Glutamatergic neuron (in vitro differentiated cells): ENCODE measurements around the gene EPB41L3. TPM values are rescaled to one million over a fixed set of nuclear protein-coding genes. Genes with fewer than 3 reads are reported as not detected.

ENCODE experiments used
- DNase-seq: peaks from one replicate; pipeline ENCODE4 v3.0.0; 2022
- H3K27ac Mint-ChIP-seq: one replicate; pipeline ENCODE4 v1.8.0; 2020; ENCODE audit warnings: mild to moderate bottlenecking, mixed read lengths, inconsistent platforms; ENCODE audit not compliant: unreplicated experiment
- H3K27me3 Mint-ChIP-seq: one replicate; pipeline ENCODE4 v1.8.0; 2020; ENCODE audit warnings: mild to moderate bottlenecking, moderate library complexity, mixed read lengths, inconsistent platforms; ENCODE audit not compliant: unreplicated experiment
- H3K36me3 Mint-ChIP-seq: one replicate; pipeline ENCODE4 v1.8.0; 2020; ENCODE audit warnings: mild to moderate bottlenecking, mixed read lengths, inconsistent platforms; ENCODE audit not compliant: unreplicated experiment
- H3K4me1 Mint-ChIP-seq: one replicate; pipeline ENCODE4 v1.8.0; 2020; ENCODE audit warnings: mild to moderate bottlenecking, low read depth, mixed read lengths, inconsistent platforms; ENCODE audit not compliant: unreplicated experiment
- H3K4me3 Mint-ChIP-seq: one replicate; pipeline ENCODE4 v1.8.0; 2020; ENCODE audit warnings: mild to moderate bottlenecking, mixed read lengths, inconsistent platforms; ENCODE audit not compliant: unreplicated experiment
- H3K9me3 Mint-ChIP-seq: one replicate; pipeline ENCODE4 v1.8.0; 2020; ENCODE audit warnings: mild to moderate bottlenecking, moderate library complexity, mixed read lengths, inconsistent platforms; ENCODE audit not compliant: unreplicated experiment
- CTCF ChIP-seq: fragments of 200-600 bp; sonication (generic); IDR thresholded peaks from one replicate; pipeline ENCODE4 v1.5.0; 2021; ENCODE audit not compliant: partially characterized antibody, unreplicated experiment
- total RNA-seq: library from RNA; stranded (reverse); fragmentation: NEBNext Ultra II Directional; extraction: Animal tissue kit (Norgen Biotek cat#: 25700); gene quantifications from one replicate; pipeline ENCODE4 v1.2.1, GENCODE V29; 2021; ENCODE audit not compliant: unreplicated experiment

The EPB41L3 gene
- total RNA-seq, 1 donor from 2014 or later: 368 TPM

- TF ChIP-seq CTCF: no peak
- Mint-ChIP-seq H3K4me1 (peaks cover 34% of the 10 kb centered on the region), H3K36me3 (no peaks in the 10 kb centered on the region), H3K4me3 (peak overlapping the region; percentile 98), H3K9me3 (peaks cover 16% of the 10 kb centered on the region), H3K27me3 (peaks cover 13% of the 10 kb centered on the region), H3K27ac (no peak overlapping the region)
- peak; percentile 69 for DNase-seq
Measured at GRCh38 chr18:5543036-5543680, 639 bp downstream of the EPB41L3 start.

DNA sequence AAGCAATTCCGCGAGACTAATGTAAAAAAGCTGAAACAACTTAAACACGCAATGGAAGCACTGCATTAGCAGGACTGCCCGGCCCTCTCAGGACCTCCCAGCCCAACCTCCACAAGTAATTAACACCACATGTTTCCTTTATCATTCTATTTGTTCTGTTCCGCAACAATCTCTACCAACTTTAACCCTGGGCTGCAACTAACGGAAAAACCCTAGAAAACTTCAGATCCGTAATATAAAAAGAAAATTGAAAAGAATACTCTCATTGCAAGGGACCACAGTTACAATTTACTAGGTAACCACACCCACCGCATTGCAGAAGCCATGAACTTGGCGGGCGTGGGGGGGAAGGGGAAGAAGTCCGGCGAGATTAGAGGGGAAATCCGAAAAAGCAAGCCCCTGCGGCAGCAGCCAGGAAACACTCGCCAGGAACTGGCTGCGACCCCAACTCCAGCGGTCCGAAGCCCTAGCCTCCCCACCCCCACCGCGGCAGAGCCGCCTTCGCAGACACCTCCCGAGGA lies 1.2 kb downstream of the EPB41L3 start:
- Mint-ChIP-seq H3K27ac (peak overlapping the region; percentile 97), H3K4me1 (peaks cover 37% of the 10 kb centered on the region), H3K36me3 (no peaks in the 10 kb centered on the region), H3K27me3 (peaks cover 13% of the 10 kb centered on the region), H3K4me3 (peak overlapping the region; percentile 98), H3K9me3 (peaks cover 16% of the 10 kb centered on the region)
- TF ChIP-seq CTCF: no peak
- peak; percentile 53 for DNase-seq

DNA sequence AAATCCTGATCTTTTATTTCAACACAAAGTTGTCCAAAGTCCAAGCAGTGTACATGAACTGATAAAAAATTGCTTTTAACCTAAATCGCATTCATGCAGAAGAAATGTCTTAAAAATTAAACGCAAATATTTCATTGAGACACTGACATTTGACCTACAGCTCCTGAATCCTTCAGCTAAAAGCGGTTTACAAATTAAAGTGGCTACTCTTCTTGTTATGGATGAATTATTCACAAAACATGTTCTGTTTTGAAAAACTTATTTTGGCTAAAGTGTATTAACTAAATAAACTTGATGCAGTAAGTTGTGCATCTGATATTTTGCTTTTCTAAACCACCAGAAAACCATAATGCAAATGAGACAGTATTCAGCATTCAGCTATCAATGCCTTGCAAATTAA lies 2.2 kb downstream of the EPB41L3 start:
- DNase-seq: no peak
- H3K36me3 Mint-ChIP-seq: no peaks in the 10 kb centered on the region
- peaks cover 40% of the 10 kb centered on the region for H3K4me1 Mint-ChIP-seq
- peak overlapping the region; percentile 97 for H3K27ac Mint-ChIP-seq
- peaks cover 19% of the 10 kb centered on the region for H3K9me3 Mint-ChIP-seq
- TF ChIP-seq CTCF: no peak
- H3K27me3 Mint-ChIP-seq: peaks cover 13% of the 10 kb centered on the region
- peak overlapping the region; percentile 98 for H3K4me3 Mint-ChIP-seq

GRCh38 chr18:5539391-5539790 lies 4.4 kb downstream of the EPB41L3 start:
- peaks cover 14% of the 10 kb centered on the region for H3K27me3 Mint-ChIP-seq
- peaks cover 8% of the 10 kb centered on the region for H3K36me3 Mint-ChIP-seq
- H3K9me3 Mint-ChIP-seq: peaks cover 21% of the 10 kb centered on the region
- no peak for TF ChIP-seq CTCF
- peaks cover 42% of the 10 kb centered on the region for H3K4me1 Mint-ChIP-seq
- DNase-seq: no peak
- H3K27ac Mint-ChIP-seq: peak overlapping the region; percentile 87
- H3K4me3 Mint-ChIP-seq: peak overlapping the region; percentile 98

DNA sequence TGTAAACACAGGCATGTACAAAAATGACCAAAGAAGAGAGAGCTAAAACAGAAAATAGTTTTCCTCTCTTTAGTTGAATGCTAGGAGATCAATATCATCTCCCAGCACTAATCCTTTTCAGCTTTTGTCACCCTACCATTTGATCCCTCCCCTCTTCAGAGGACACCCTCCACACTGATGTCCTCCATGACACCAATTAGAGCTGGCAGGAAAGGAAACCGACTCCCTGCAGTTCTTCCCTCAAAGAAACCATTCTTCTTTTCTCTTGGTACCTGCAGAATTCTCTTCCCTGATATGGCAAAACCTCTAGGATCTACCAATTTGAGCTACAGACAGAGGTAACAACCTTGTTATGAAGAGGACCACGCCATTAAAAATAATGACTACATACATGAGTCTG lies 5.3 kb downstream of the EPB41L3 start:
- peaks cover 40% of the 10 kb centered on the region for H3K4me1 Mint-ChIP-seq
- H3K27me3 Mint-ChIP-seq: peaks cover 11% of the 10 kb centered on the region
- H3K27ac Mint-ChIP-seq: peak overlapping the region; percentile 87
- no peak for TF ChIP-seq CTCF
- no peak for DNase-seq
- H3K36me3 Mint-ChIP-seq: peaks cover 8% of the 10 kb centered on the region
- peaks cover 17% of the 10 kb centered on the region for H3K9me3 Mint-ChIP-seq
- H3K4me3 Mint-ChIP-seq: peak overlapping the region; percentile 98
